Activated CD4-positive, alpha-beta T cell treated with anti-CD3 and anti-CD28 coated beads, Interleukin-2, amount 50 U/mL, for 16 hours (primary cell): Measurements from ENCODE around the gene AFF4.
A peak's percentile ranks its signal among the peaks of the same experiment; 100 is the strongest.
"Not testable (repeated sequence)": the region's sequence is repeated elsewhere in the genome, so short reads cannot be mapped to it uniquely, and the experiment has no call there.

Experiments
- DNase-seq: peaks from one replicate; pipeline ENCODE4 v3.0.0-alpha.2; 2020

AFF4 gene

DNA sequence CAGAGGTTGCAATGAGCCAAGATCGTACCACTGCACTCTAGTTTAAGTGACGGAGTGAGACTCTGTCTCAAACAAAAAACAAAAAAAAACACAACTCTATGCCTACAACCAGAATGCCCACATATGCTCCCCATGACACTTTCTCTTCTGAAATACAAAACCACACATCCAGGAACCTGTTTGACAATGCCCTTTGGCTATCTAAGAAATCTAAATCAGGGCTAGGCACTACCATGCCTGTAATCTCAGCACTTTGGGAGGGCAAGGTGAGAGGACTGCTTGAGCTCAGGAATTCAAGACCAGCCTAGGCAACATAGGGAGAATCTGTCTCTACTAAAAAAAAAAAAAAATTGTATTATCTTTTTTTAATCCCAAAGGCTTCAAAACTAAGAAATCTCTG lies 10.6 kb downstream of the AFF4 start:
- no peak for DNase-seq

DNA sequence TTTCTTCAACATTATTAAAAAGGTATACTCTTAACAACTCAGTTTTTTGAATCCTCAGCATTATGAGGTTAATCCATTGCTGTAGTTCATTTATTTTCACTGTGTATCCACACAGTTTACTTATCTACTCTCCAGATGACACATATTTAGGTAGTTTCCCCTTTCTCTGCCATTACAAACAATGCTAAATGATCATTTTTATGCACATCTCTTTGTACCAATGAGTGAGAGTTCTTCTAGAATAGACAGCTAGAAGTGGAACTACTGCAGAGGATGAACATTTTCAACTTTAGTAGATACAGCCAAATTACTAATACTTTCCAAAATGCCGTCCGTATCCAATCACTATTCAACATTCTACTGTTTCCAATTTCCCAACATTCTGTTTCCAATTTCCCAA lies 11.5 kb downstream of the AFF4 start:
- no peak for DNase-seq

DNA sequence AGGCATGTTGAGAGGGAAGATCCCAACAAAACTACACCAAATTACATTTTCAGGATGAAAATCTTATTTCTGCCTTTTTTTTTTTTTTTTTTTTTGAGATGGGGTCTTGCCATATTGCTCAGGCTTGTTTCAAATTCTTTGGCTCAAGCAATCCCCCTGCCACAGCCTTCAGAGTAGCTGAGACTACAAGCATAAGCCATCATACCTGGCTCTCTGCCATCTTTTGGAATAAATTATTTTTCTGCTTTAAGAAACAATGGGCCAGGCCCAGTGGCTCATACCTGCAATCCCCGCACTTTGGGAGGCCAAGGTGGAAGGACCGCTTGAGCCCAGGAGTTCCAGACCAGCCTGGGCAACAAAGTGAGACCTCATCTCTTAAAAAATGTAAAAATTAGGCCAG lies 14.3 kb downstream of the AFF4 start:
- no peak for DNase-seq

DNA sequence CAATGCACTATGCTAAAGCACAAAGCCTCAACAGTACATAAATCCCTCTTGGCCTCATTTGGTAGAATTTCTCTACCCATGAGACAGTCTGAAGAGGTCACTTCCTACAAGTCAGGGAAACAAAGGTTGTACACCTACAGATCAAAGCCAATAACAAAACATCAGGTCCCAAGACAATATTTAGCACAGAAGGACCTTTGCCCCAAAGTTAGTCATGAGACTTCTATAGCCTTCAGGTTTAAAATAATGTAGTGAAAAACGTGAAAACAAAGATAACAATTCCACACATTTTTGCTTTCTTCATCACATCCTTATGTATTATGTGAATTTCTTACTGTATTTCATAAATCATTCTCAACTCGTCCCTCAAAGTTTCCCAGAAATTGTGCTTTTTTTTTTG lies 15.8 kb downstream of the AFF4 start:
- DNase-seq = no peak

DNA sequence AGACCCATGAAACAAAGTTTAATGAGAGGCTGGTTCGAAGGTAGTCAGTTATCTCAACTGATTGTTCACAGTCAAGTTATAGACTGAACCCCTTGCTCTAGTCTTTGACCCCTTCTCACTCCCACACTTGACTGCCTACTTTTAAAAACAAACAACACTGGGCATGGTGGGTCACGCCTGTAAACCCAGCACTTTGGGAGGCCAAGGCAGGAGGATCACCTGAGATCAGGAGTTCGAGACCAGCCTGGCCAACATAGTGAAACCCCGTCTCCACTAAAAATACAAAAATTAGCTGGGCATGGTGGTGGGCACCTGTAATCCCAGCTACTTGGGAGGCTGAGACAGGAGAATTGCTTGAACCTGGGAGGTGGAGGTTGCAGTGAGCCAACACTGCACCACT lies 18.1 kb downstream of the AFF4 start:
- not testable (repeated sequence) for DNase-seq

DNA sequence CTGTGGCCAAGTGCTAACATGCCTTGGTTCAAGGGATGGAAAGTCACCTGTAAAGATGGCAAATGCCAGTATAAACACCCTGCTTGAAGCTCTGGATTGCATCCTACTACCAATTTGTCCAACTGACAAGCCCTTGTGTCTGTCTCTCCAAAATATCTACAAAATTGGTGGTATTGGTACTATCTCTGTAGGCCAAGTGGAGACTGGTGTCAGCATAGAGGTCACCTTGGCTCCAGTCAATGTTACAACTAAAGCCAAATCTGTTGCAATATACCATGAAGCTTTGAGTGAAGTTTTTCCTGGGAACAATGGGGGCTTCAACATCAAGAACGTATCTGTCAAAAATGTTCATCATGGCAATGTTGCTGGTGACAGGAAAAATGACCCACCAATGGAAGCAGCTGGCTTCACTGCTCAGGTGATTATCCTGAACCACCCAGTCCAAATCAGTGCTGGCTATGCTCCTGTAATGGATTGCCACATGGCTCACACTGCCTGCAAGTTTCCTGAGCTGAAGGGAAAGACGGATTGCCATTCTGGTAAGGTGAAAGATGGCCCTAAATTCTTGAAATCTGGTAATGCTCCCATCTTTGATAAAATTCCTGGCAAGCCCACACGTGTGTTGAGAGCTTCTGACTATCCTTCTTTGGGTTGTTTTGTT lies 19.9 kb downstream of the AFF4 start:
- no peak for DNase-seq

DNA sequence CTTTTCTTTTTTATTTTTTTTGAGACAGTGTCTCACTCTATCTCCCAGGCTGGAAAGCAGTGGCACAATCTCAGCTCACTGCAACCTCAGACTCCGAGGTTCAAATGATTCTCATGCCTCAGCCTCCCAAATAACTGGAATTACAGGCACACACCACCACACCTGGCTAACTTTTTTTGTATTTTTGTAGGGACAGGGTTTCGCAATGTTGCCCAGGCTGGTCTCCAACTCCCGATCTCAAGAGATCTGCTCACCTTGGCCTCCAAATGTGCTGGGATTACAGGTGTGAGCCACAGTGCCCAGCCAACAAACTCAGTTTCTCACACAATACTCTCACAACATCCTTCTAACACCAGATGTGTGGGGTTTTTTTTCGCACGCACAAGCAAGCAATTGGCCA lies 22.1 kb downstream of the AFF4 start:
- DNase-seq = no peak

DNA sequence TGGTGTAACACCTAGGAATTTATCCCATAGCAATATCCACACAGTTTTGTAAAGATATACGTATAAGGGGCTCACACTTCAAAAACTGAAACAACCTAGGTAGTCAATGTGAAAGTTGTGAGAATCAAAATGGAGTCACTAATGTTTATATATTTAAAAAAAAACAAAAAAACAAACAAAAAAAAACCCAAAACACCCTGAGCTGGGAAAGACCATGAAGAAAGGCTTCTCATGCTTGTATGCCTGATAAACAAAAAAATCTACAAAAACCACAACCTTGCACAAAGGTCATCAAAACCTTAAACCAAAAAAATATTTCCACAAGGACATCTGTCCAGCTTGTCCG lies 35.4 kb downstream of the AFF4 start:
- DNase-seq = no peak

DNA sequence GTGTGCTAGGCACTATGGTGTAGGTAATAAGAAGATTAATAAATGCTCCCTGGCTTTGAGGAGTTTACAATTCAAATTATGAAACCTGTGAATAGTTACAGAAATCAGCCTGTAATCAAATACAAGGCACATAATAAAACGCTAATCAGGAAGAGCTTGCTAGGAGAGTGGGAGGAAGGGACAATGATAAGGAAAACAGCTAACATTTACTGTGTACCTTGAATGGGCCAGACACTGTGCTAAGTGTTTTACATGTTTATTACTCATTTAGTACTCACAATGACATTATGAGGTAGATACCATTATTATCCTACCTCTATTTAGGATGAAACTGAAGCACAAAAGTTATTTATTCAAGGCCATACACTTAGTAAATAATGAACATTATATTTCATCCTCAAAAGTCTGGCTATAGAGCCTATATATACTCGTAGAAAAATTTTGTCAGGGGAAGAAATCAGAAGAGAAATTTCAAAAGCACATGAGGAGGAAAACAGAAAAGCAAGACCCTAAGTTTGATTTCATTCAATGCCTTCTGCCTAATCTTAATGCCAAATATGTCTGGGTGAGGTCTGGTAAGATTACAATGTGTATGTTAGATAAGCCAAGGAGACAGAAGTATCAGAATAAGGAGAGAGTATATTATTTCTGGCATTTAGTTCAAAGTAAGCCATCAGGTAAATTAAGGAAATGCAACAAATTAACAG lies 35.9 kb downstream of the AFF4 start:
- DNase-seq = no peak

DNA sequence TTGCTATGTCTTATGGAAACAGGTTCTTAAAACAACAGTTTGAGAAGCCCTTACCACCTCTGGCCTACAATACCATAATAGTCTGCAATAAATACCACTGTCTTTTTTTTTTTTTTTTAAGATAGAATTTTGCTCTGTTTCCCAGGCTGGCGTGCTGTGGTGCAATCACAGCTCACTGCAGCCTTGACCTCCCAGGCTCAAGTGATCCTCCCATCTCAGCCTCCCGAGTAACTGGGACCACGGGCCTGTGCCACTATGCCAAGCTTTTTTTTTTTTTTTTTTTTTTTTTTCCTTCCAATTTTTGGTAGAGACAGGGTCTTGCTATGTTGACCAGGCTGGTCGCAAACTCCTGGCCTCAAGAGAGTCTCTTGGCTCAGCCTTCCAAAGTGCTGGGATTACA lies 37.0 kb downstream of the AFF4 start:
- no peak for DNase-seq

DNA sequence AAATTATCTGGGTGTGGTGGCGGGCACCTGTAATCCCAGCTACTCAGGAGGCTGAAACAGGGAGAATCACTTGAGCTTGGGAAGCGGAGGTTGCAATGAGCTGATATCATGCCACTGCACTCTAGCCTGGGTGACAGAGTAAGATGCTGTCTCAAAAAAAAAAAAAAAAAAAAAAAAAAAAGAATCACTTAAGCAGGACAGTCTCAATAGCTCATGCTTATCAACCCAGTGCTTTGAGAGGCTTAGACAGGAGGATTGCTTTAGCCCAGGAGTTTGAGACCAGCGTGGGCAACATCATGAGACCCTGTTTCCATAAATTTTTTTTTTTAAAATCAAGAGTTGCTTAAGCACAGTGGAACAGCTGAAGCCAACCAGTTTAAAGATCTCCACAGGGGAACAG lies 47.3 kb downstream of the AFF4 start:
- no peak for DNase-seq

DNA sequence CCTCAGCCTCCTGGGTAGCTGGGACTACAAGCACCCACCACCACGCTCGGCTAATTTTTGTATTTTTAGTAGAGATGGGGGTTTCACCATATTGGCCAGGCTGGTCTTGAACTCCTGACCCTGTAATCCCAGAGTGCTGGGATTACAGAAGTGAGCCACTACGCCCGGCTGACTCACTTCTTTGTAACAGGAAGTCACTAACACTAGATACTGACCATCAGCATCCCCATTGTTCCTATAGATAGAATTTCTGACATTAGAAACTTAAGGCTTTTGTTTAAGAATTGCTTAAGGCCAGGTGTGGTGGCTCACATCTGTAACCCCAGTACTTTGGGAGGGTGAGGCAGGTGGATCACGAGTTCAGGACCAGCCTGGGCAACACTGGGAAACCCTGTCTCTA lies 47.8 kb downstream of the AFF4 start:
- DNase-seq = no peak

DNA sequence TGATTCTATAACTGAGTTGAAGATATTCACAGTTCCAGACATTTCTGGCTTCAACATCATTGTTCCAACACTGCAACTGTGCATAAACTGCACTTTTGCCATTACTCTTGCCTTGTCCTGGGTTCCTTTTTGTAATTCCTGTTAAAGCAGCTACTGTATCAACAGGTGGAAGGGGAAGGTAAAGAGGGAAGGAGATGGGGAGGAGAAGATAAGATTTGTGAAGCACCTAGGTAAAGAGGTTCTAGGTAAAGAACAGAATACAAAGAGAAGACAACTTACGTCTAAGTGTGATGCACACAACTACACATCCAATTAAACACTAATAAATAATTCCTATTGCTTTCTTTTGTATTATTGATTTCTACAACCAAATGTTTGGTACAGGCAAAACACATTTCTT lies 53.7 kb downstream of the AFF4 start:
- DNase-seq = no peak

DNA sequence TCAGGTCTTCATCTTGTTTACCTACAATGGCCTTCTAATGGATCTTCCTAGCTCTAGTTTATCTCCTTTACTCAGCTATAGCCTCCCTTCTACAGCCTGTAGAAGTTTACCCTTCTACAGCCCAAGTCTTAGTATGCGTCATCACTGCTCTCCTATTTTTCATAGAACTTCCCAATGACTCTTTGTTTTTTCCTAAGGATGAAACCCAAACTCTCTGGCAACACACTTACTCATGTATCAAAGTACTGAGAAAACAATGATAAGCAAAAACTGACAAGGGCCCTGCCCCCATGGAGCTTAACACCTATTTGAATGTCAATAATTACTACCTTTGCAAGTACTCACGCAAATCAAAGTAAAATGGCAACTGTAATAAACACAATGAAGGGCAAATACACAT lies 56.3 kb downstream of the AFF4 start:
- no peak for DNase-seq

DNA sequence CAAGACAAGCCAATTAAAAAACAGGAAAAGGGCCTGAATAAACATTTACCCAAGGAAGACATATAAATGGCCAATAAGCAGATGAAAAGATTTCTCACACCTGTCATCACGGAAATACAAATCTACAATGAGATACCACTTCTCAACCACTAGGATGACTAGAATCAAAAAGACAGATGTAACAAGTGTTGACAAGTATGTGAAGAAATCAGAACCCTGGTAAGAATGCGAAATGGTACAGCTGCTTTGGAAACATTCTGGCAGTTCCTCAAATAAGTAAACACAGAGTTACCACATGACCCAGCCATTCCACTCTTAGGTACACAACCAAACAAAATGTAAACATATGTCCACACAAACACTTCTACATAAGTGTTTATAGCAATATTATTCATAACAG lies 57.5 kb downstream of the AFF4 start:
- no peak for DNase-seq

DNA sequence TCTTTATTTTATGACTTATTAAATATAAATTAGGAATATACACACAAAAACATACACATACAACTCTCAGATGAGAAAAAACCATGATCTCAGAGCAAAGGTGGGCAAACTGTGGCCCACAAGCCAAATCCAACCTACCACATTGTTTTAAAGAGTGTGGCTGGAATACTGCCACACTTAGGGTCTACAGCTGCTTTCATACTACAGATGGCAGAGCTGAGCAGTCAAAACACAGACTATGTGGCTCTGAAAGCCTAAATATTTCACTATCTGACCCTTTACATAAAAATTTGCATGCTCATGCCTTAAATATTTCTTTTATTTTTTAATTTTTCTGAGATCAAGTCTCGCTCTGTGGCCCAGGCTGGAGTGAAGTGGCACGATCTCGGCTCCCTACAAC lies 61.7 kb downstream of the AFF4 start:
- no peak for DNase-seq

DNA sequence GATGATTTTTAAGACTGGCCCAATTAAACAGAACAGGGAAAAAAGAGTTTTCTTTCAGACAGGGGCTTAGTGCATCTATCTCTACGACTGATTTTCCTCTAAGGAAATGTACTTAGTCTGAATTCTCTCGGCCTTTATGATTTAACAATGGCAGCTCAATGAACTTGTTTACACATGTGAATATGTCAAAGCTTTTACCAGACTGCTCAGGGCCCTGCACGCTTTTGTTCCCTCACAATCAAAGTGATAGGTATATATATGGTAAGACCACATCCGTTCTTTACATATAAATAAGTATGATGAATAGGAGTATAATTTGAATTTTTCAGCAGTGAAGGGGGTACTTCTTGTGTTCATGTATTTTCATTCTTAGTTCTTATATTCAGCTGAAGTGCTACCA lies 62.4 kb downstream of the AFF4 start:
- DNase-seq = no peak

DNA sequence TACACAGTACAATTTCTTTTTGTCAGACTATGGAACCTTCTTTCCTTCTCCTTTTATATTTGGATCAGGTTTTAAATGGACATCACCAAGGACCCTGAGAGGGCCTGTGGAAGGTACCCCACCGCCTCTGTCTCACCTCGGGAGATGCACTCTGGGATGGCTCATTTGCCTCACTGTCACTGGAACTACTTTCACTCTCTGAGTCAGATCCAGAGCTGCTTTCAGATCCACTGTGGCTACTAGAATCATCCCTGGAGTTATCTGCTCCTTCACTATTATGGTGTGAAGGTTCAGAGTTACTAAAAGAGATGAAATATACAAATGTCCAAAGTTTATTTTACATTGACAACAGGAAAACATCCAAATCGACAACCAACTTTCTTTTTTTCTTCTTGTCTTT lies 65.3 kb downstream of the AFF4 start:
- peak; percentile 24 for DNase-seq

DNA sequence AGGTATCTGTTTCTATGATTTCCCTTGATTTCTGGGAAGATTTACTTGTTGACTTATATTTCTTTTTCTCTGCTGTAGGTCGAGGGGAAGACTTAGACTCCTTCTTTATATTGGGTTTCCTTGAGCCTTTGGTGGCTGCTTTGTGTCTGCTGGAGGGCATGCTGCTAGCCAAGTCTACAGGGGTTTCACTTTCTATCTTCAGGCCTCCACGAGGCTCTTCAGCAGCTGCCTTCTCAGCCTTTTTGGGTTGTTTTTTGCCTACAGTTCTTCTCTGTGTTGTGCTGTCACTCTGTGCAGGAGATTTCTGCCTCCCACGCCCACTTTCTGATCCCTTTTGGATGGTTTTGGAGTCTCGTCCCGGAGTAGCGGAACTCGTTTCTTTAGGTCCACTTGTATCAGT lies 66.7 kb downstream of the AFF4 start:
- DNase-seq = no peak

DNA sequence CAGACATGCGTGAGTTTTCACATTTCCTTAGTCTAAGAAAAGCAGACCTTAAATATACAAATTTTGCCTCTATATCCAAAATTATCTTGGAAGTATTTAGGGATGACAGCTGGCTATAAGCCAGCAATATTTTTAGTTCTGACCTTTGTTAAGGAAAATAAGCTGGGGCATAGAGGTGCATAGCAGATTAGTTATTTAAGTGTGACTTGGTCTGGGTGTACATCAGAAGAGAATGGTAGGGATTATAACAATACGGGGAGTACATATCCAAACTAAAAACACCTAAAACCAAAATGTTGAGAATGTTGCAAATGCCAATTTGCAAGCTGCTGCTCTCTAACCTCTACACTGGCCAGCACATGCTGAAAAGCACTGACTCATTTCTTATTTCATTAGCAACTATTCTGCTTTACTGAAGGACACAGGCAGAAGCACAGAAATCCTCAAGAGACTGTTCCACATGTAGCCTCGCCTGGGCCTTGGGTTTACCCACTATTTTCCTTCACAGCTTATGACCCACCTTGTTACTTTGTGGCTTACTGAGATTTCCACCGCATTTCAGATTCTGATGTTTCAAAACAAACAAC lies 67.6 kb downstream of the AFF4 start:
- DNase-seq = no peak

DNA sequence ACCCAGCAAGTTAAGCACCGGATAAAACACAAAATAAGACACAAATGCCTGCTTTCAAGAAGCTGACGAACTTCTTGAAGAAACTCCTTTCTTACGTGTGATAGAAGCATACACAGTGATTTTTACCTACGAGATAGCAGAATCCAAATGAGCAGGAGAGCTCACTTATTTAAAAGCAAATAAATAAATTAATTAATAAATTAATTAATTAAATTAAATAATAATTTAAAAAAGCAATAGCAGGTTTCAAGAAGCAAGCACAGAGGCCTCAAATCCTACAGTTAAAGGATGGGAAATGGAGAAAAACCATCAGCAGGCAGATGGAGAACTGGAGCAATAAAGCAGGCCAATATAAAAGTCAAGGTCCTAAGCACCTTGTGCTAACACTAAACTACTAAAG lies 72.6 kb downstream of the AFF4 start:
- no peak for DNase-seq

DNA sequence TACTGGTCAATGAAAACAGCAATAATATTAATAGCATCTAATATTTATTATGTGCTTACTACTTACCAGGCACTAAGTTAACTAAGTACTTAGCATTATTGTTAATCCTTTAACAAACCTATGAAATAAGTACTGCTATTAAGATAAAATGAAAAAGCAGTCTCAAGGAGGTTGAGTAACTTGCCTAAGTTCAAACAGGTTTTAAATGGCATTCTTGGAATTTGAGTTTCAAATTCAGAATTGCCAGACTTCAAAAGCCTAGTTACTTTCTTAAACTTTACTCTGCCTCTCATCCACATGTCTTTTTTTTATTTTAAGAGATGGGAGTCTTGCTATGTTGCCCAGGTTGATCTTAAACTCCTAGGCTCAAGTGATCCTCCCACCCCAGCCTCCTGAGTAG lies 73.9 kb downstream of the AFF4 start:
- DNase-seq = no peak

DNA sequence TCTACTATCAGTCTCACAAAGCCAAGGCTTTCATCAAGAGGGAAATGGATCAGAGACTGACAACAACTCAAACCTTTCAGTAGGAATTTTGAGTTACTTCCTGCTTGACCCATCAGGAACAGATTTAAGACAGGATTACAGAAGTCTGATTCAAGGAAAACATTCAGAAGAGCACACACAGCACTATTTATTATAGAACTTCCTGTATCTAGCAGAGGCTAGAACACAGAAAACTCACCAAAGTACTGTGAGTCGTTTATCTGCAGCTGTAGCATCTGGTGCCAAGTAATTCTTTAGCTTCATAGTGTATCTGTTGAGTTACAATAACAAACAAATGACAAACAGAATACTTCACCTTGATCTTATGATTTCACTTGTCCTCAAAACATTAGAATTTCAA lies 76.2 kb downstream of the AFF4 start:
- no peak for DNase-seq

DNA sequence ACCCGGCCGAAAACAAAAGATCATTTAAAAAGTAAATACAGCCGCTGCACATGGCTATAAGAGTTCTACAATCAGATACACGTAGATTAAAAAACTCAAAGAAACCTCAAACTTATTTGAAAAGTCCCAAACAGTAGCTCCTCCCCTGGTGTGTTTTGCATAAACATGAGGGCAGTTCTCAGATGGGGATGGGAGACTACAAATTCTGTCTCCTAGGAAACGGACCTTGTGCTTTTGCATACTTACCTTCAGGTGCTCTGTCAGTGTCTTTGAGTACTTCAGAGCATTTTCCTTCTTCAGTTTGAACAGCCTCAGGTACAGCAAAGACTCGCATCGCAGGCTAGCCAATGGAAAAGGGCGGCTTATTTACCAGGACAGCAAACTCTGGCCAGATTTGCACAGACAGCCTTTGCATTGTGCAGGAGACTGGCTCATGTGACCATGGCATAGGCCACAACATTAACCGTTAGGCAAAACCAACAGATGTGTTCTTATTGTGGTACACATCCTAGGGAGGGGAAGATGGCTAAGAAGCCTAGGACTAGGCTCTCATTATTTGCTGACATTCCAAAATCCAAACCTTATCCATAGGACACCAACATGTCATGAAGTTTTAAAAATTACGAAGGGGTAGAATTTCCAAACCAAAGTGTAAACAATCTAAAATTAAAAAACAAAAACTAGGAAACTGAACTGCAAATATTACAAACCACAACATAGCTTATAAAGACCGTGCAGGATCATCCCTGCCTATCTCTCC lies 77.2 kb downstream of the AFF4 start:
- no peak for DNase-seq
